ENCODE measurements around the gene BBX.
"Not testable (repeated sequence)": the region's sequence is repeated elsewhere in the genome, so short reads cannot be mapped to it uniquely, and the experiment has no call there.

Gene BBX

GRCh38 chr3:107543666-107544065 is 20.9 kb downstream of the BBX start:
- DNase-seq: peak; percentile 21

GRCh38 chr3:107545680-107546120 is 22.9 kb downstream of the BBX start:
- no peak for DNase-seq

- no peak for DNase-seq
Measured at GRCh38 chr3:107548601-107549000, 25.8 kb downstream of the BBX start.

DNA sequence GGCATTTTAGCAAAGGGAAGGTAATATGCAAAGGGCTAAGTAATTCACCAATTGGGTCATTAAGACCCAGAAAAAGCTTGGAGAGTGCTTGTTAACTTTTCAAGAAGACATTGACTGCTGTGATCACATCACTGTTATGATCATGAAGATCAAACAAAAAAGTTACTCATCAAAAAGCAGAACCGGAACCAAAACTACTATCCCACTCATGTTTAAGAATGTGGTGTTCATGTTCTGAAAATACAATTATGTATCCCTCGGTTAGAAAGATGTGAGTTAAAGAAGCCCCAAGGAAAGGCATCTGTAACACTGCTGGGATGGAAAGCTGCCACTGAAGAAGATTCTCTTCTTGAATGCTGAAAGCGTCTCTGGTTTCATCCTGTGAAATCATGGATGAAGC is 32.6 kb downstream of the BBX start:
- DNase-seq: no peak

- no peak for DNase-seq
Measured at GRCh38 chr3:107557743-107558142, 35.0 kb downstream of the BBX start.

GRCh38 chr3:107560166-107560565 is 37.4 kb downstream of the BBX start:
- DNase-seq: no peak

DNA sequence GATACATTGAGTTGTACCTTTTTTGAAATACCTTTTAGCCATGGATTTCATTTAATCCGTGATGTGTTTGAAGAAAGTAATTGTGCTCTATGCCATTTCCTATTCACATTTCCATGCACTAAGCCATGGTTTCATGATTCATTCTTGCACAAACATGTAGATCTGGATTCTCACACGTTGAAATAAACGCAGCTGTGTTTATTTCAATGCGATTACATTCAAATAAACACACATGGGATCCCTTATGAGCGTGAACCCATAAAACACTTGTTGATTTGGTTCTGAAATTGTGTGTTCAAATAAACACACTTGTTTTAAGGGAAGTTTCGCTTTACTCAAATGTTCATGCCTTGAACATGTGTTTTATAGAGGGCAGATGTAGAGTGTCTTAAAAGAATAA is 39.2 kb downstream of the BBX start:
- no peak for DNase-seq

DNA sequence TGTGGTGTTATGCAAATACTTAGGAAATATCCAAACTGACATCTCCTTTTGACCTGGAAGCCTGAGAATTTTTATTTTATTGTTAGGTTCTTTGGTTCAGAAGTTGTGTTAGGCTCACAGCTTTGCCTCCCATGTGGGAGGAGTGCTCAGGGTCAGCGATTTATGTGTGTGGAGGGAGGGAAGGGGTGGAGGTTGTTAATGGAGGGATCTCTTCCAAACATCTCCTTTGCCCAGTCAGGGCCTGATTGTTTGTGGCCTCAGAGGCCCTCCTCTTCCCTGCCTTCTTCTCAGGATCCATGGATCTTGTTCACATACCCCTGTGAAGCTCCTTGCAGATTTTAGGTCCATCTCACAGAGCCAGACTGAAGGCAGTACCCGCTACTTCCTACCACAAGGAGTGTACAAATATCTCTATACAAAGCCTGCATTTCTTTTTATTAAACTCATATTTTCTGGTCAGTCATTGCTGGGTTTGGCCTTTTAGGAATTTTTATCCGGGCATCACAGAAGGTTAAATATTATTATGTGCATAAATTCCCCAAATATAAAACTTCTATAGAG is 40.3 kb downstream of the BBX start:
- no peak for DNase-seq

- not testable (repeated sequence) for DNase-seq
Measured at GRCh38 chr3:107565244-107565643, 42.5 kb downstream of the BBX start.

GRCh38 chr3:107571089-107571488 is 48.3 kb downstream of the BBX start:
- DNase-seq: not testable (repeated sequence)

- DNase-seq: not testable (repeated sequence)
Measured at GRCh38 chr3:107571492-107571891, 48.7 kb downstream of the BBX start.

- DNase-seq: peak; percentile 34
Measured at GRCh38 chr3:107574650-107575049, 51.9 kb downstream of the BBX start.

GRCh38 chr3:107578091-107578490 is 55.3 kb downstream of the BBX start:
- DNase-seq: no peak

- DNase-seq: no peak
Measured at GRCh38 chr3:107578523-107578922, 55.8 kb downstream of the BBX start.

DNA sequence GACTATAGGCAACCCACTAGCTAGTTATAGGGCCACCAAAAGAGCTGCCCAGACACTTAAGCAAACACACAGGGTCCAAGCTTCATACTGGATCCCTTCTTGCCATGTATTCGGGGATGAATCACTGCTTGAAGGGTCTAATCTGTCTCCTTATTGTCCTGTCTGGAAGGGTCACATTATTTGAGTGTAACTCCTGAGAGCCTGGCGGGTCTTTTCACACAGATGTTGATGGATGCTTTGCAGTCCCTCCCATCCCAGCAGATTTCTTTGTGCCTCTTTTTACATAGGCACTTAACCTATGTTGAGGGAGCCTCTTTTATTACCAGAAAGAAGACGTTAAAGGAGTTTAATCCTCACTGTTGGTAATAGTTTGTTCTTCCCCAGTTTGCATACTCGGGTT is 56.6 kb downstream of the BBX start:
- no peak for DNase-seq

- DNase-seq: no peak
Measured at GRCh38 chr3:107581230-107581629, 58.5 kb downstream of the BBX start.

GRCh38 chr3:107588217-107588616 is 65.5 kb downstream of the BBX start:
- DNase-seq: no peak

- DNase-seq: no peak
Measured at GRCh38 chr3:107589454-107589853, 66.7 kb downstream of the BBX start.

GRCh38 chr3:107590786-107591185 is 68.0 kb downstream of the BBX start:
- DNase-seq: no peak

DNA sequence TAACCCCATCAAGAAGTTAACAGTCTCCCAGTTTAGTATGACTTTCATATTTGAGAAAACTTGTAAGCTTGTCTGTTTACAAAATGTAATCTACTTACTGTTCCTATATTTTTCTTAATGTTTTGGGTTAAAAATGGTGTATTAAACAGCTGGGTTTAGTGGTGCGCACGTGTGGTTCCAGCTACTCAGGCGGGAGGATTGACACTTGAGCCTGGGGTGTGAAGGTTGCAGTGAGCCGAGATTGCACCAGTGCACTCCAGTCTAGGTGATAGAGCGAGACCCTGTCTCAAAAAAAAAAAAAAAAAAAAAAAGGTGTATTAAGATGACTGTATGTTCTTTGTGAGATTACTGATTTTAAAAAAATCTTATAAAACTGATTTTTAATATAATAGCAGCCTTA is 69.3 kb downstream of the BBX start:
- DNase-seq: no peak

DNA sequence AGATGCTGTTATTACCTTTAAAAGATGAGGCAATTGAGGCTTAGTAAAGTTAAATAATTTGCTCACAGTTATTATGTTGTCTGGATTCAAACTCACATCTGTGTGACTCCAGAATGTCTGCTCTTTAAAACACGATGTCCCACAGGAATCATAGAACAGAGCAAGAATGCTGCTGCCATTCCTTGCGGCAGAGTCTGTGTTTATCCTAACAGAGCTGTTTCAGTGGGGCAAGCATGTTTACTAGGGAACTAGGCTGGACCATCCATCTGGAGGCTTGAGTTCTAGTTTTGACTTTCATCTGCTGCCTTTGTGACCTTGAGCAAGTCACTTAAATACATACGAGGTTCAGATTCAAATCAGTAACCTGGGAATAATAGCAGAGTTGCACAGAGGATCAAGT is 72.1 kb downstream of the BBX start:
- DNase-seq: no peak

- no peak for DNase-seq
Measured at GRCh38 chr3:107596639-107597038, 73.9 kb downstream of the BBX start.

GRCh38 chr3:107598926-107599771 is 76.4 kb downstream of the BBX start:
- DNase-seq: peak; percentile 51

- no peak for DNase-seq
Measured at GRCh38 chr3:107599772-107600145, 77.0 kb downstream of the BBX start.

DNA sequence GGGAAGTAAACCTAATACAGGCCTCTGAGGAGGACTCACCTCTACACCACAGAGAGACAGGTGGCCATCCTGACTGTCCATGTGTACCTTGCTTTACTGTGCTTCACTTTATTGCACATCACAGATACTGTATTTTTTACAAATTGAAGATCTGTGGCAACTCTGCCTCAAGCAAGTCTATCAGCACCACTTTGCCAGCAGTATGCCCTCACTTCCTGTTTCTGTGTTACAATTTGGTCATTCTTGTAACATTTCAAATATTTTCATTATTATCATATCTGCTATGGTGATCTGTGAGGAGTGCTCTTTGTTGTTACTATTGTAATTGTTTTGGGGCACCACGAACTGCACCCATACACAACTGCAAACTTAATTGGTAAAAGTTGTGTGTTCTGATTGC is 78.0 kb downstream of the BBX start:
- no peak for DNase-seq

Data from CD4-positive, alpha-beta T cell treated with Interleukin-12 subunit alpha and Interleukin-12 subunit beta, for 1 hour (primary cell).